GM19395 (cell line): ENCODE results near the gene TIAM2.
"Not testable (repeated sequence)": the region's sequence is repeated elsewhere in the genome, so short reads cannot be mapped to it uniquely, and the experiment has no call there.

ENCODE experiments used
- ATAC-seq: cut with Tn5 transposase; IDR thresholded peaks from one replicate; pipeline ENCODE4 v1.9.1; 2021; ENCODE audit warnings: mild to moderate bottlenecking, moderate library complexity; ENCODE audit not compliant: unreplicated experiment

The TIAM2 gene

GRCh38 chr6:155187106-155187505, 192.0 kb downstream of the TIAM2 start:
- no peak for ATAC-seq

GRCh38 chr6:155187994-155188706, 193.0 kb downstream of the TIAM2 start:
- ATAC-seq, result no peak

- ATAC-seq, result no peak
Observed at GRCh38 chr6:155188707-155189496, 193.8 kb downstream of the TIAM2 start.

GRCh38 chr6:155190677-155191076, 195.6 kb downstream of the TIAM2 start:
- no peak for ATAC-seq

- no peak for ATAC-seq
Observed at GRCh38 chr6:155193526-155193925, 198.4 kb downstream of the TIAM2 start.

GRCh38 chr6:155194399-155194798, 199.3 kb downstream of the TIAM2 start:
- ATAC-seq, result no peak

- no peak for ATAC-seq
Observed at GRCh38 chr6:155195903-155196302, 200.8 kb downstream of the TIAM2 start.

- no peak for ATAC-seq
Observed at GRCh38 chr6:155196911-155197310, 201.8 kb downstream of the TIAM2 start.

GRCh38 chr6:155197932-155198331, 202.8 kb downstream of the TIAM2 start:
- ATAC-seq, result no peak

- ATAC-seq, result peak; percentile 72
Observed at GRCh38 chr6:155200012-155200411, 204.9 kb downstream of the TIAM2 start.

- ATAC-seq, result no peak
Observed at GRCh38 chr6:155201461-155202226, 206.5 kb downstream of the TIAM2 start.

GRCh38 chr6:155207223-155207622, 212.1 kb downstream of the TIAM2 start:
- ATAC-seq, result no peak

GRCh38 chr6:155212106-155212505, 217.0 kb downstream of the TIAM2 start:
- no peak for ATAC-seq

GRCh38 chr6:155212616-155213380, 217.7 kb downstream of the TIAM2 start:
- ATAC-seq, result no peak

- no peak for ATAC-seq
Observed at GRCh38 chr6:155213611-155214372, 218.7 kb downstream of the TIAM2 start.

GRCh38 chr6:155215906-155216305, 220.8 kb downstream of the TIAM2 start:
- ATAC-seq, result no peak

GRCh38 chr6:155216312-155217046, 221.4 kb downstream of the TIAM2 start:
- no peak for ATAC-seq

GRCh38 chr6:155218711-155219110, 223.6 kb downstream of the TIAM2 start:
- not testable (repeated sequence) for ATAC-seq

- no peak for ATAC-seq
Observed at GRCh38 chr6:155219299-155219698, 224.2 kb downstream of the TIAM2 start.
